ENCODE measurements around the gene RTP5.

The RTP5 gene

DNA sequence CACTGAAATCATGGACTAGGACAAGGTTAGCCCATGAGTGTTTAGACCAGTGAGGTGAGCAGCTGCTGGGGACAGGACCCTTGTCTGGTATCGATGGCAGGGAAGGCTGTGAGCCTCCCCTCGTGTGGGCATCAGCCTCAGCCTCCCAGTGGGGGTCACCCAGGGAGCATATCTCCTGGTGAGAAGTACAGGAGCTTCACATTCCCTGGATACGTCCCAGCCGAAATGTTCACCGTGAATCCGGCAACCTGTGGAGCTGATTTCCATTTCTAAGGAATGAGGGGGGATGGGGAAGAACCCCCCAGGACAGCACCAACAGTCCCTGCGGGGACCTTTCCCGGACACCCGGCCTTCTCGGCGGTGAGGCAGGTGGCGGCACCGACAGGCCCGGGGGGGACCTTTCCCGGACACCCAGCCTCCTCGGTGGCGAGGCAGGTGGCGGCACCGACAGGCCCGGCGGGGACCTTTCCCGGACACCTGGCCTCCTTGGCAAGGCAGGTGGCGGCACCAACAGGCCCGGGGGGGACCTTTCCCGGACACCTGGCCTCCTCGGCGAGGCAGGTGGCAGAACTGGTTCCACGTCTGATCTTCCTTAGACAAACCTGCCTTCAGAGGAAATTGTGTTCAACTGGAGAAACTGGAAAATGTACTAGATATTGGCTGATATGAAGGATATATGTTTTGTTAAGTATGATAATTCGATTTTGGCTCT, 21.2 kb downstream of the RTP5 start:
- TF ChIP-seq, protein P1, sequence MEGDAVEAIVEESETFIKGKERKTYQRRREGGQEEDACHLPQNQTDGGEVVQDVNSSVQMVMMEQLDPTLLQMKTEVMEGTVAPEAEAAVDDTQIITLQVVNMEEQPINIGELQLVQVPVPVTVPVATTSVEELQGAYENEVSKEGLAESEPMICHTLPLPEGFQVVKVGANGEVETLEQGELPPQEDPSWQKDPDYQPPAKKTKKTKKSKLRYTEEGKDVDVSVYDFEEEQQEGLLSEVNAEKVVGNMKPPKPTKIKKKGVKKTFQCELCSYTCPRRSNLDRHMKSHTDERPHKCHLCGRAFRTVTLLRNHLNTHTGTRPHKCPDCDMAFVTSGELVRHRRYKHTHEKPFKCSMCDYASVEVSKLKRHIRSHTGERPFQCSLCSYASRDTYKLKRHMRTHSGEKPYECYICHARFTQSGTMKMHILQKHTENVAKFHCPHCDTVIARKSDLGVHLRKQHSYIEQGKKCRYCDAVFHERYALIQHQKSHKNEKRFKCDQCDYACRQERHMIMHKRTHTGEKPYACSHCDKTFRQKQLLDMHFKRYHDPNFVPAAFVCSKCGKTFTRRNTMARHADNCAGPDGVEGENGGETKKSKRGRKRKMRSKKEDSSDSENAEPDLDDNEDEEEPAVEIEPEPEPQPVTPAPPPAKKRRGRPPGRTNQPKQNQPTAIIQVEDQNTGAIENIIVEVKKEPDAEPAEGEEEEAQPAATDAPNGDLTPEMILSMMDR (IDR thresholded peaks at IDR 0.05) = no peak

DNA sequence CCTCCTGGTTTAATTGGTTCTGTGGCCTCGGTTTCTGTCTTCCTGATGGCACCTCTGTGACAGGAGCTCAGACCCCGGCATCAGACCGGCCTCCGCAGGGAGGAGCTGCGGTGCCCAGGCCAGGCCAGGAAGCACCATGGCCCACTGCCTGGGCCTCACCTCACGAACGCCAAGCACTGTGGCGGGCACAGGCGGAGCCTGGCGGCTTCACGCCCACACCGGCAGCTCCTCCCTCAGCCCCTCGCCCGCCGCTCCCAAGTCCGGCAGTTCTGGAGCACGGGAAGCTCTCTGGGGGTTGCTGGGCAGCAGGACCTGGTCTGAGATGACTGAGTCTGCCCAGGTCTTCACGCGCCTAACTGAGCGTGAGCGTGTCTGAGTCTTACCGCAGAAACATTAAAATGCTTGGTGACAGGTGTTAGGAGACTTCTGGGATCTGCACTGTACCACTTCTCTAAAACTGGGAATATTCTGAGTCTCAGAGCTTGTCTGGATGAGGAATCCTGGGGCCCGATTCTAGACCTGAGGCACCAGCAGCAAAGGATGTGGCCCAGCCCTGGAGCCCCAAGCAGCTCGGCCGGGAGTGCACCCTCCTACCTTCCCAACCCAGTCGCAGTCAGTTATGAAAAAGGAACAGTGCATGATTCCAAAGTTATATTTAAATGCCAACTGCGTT, 21.9 kb downstream of the RTP5 start:
- TF ChIP-seq, protein P1 (IDR thresholded peaks at IDR 0.05) = no peak

DNA sequence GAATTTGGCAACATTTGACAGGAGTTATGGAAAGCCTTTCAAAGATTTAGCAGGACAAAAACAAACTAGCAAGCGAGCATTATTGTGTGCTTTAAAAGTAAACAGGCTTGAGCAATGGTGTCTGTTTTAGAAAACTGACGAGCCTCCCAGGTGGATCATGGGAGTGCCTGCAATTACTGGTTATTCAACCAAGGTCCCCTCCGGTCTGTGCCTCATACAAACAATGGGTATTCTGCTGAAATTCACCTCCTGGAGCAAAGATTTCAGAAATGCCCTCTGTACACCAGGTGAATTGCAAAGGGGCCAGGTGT, 22.4 kb downstream of the RTP5 start:
- TF ChIP-seq, protein P1 (IDR thresholded peaks at IDR 0.05) = no peak

DNA sequence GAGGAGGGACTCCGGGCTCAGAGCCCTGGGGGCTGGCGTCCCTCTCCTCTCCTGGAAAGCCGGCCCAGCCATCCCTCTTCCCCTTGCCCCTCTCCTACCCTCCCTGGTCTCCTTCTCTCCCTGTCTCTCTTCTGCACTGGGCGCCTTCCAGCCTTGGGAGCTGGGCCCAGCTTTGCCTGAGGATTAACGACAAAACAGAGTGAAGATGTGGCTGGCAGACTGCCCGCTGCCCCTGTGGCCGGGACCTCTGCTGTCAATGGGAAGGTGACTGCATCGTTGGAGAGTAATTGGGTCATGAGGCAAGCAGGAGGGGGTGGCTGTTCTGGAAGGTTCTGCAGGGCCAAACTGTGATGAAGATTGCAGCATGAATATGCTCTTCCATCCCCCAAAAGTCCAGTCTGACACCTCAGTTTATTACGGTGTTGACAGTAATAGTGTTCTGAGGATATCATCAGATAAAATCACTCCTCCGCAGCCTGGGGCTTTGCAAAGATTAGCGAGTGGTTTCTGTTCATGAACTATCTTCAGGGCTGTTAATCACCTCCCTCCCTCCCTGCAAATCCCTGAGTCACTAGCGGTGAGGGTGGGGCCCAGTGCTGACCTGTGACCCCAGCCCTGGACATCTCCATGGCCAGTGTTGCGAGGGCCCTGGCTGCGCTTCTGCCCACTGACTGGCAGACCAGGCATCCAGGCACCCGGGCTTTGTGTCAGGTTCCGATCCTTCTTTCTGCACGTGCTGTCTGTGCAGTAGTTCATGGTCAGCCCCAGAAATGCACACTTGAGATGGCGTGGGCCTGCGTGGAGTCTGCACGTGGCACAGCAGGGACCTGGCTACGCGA, 23.0 kb downstream of the RTP5 start:
- TF ChIP-seq, protein P1 (IDR thresholded peaks at IDR 0.05) = no peak

DNA sequence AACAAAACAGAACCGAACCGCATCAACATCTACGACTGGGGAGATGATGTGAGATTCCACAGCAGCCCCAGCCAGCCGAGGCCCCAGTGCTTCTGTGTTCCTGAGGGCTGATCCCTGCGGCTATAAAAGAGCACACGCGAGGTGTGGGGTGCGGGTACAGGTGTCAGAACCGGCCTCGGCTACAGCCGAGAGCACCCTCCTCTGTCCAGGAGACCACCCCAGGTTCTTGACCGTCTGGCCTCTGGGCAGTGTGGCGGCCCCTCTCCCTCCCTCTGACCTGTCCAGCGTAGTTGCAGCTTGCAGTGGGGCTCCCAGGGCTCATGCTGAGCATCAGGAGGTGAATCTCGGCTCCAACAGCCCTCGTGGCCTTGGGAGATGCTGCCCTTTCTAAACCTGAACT, 23.7 kb downstream of the RTP5 start:
- TF ChIP-seq, protein P1 (IDR thresholded peaks at IDR 0.05) = no peak

DNA sequence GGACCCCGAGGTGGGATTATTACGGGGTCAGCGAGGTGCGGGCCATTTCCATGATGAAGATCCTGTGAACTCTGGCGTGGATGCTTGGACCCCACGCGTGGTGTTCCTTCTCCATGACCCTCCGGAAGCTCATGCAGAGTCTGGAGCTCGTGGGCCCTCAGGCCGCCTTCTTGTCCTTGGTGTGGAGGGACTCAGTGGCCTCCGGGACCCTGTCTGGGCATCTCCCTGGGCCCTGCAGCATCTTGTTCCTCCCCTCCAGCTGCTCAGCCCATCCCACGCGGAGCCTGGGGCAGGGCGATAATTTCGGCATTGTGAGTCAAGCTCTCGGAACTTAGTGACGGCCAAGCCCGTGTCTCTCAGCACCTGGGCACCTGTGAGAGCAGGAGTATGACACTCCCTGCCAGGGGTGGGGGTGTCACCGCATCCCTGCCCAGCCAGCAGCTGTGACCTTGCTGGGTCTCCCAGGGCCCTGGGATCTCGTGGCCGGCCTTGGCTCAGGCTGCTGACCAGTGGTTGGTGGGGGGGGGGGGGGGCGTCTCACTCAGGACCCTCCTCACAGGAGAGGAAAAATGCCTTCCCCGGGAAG, 24.6 kb downstream of the RTP5 start:
- TF ChIP-seq, protein P1 (IDR thresholded peaks at IDR 0.05) = no peak

DNA sequence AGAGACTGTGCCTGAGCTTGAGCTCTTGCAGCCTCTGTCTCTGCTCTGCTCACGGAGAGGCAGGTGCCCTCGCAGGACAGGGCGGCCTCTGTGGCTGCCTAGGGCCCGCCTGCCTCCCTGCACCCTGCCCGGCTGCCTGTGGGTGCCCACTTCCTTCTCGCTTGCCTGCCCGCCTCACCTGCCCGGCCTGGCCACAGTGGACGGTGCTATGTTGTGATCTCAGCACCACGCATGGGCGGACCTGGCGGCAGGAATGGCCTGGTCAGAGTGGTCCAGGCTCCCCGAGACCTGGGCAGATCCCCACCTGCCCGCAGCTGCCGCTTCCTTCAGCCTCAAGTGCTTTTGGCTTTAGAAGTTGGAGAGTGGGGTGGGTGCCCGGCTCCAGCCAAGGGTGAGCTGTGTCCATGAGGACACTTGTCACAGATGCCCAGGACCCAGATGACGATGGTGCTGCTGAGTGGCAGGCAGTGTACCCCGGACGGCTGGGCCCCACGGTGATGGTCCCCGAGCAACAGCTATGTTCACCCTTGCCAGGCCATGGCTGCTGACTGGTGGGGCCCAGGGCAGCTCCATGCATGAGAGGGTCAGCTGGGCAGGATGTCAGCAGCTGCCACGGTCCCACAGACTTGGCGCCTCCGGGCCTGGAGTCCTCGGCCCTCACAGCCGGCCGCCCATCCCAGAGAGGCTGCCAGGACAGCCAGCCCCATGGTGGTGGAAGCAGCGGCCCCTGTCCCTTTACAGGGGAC, 25.3 kb downstream of the RTP5 start:
- TF ChIP-seq, protein P1 (IDR thresholded peaks at IDR 0.05) = no peak
